Measurements from ENCODE around the gene CCR9.

Gene CCR9

GRCh38 chr3:45871780-45872179, 14.6 kb upstream of the CCR9 start:
- TF ChIP-seq, protein P1, sequence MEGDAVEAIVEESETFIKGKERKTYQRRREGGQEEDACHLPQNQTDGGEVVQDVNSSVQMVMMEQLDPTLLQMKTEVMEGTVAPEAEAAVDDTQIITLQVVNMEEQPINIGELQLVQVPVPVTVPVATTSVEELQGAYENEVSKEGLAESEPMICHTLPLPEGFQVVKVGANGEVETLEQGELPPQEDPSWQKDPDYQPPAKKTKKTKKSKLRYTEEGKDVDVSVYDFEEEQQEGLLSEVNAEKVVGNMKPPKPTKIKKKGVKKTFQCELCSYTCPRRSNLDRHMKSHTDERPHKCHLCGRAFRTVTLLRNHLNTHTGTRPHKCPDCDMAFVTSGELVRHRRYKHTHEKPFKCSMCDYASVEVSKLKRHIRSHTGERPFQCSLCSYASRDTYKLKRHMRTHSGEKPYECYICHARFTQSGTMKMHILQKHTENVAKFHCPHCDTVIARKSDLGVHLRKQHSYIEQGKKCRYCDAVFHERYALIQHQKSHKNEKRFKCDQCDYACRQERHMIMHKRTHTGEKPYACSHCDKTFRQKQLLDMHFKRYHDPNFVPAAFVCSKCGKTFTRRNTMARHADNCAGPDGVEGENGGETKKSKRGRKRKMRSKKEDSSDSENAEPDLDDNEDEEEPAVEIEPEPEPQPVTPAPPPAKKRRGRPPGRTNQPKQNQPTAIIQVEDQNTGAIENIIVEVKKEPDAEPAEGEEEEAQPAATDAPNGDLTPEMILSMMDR (IDR thresholded peaks at IDR 0.05; ENCODE audit: low read depth, low read length, missing control alignments), result no peak
- in situ Hi-C loops (cut with HindIII; ENCODE audit: low sequenced_read_pairs), result no loop called here
- no peak overlapping the region for H3K4me3 ChIP-seq (ENCODE audit: low read depth, low read length)
- DNase-seq (ENCODE audit: low read depth), result no peak

DNA sequence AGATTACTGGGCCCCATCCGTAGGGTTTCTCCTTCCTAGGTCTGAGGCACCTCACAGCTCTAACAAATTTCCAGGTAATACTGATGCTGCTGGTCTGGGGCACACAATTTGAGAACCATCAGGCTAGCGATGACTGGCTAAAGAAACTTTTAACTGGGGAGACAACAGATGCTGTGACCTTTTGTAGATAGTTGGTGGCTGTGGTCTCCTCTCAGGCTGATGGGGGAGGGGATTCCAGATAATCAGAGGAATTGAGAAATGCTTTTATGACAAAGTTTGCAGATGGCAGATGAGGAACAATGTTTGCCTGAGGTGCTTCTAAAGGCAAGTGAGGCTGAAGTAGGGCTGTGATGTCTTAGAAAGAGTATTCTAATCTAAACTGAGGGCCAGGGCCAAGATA, 13.8 kb upstream of the CCR9 start:
- TF ChIP-seq, protein P1 (IDR thresholded peaks at IDR 0.05; ENCODE audit: low read depth, low read length, missing control alignments), result no peak
- no peak for DNase-seq (ENCODE audit: low read depth)
- no peak overlapping the region for H3K4me3 ChIP-seq (ENCODE audit: low read depth, low read length)
- in situ Hi-C loops (cut with HindIII; ENCODE audit: low sequenced_read_pairs), result no loop called here

GRCh38 chr3:45873036-45873435, 13.3 kb upstream of the CCR9 start:
- H3K4me3 ChIP-seq (ENCODE audit: low read depth, low read length), result no peak overlapping the region
- TF ChIP-seq, protein P1 (IDR thresholded peaks at IDR 0.05; ENCODE audit: low read depth, low read length, missing control alignments), result no peak
- in situ Hi-C loops (cut with HindIII; ENCODE audit: low sequenced_read_pairs), result no loop called here
- DNase-seq (ENCODE audit: low read depth), result no peak

GRCh38 chr3:45873638-45874037, 12.7 kb upstream of the CCR9 start:
- TF ChIP-seq, protein P1 (IDR thresholded peaks at IDR 0.05; ENCODE audit: low read depth, low read length, missing control alignments), result no peak
- no peak overlapping the region for H3K4me3 ChIP-seq (ENCODE audit: low read depth, low read length)
- in situ Hi-C loops (cut with HindIII; ENCODE audit: low sequenced_read_pairs), result no loop called here
- no peak for DNase-seq (ENCODE audit: low read depth)

DNA sequence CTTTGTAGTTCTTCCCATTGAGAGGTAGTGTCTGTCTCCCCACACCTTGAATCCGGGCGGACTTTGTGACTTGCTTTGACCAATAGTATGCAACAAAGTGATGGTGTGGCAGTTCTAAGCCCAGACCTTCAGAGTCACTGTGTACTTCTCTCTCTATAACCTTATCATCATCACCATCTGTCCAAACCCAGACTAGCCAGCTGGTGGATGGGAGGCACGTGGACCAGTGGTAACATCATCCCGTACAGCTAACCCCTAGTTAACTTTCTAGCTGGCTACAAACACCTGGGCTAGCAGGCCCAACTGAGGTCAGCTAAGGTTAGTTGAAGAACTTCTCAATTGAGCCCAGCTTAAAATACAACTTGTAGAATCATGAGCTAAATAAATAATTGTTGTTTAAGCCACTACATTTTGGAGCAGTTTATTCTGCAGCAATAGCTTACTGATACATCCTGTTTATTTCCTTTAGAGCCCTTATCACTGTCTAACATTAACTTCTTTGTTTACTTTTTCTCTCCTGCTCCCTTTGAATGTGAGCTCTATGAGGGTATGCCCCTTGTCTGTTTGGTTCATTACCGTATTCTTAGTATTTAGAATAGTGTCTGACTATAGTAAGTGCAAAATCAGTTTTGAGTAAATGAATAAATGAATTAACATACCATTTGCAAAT, 11.5 kb upstream of the CCR9 start:
- in situ Hi-C loops (cut with HindIII; ENCODE audit: low sequenced_read_pairs), result no loop called here

GRCh38 chr3:45878124-45878523, 8.2 kb upstream of the CCR9 start:
- H3K4me3 ChIP-seq (ENCODE audit: low read depth, low read length), result no peak overlapping the region
- in situ Hi-C loops (cut with HindIII; ENCODE audit: low sequenced_read_pairs), result no loop called here
- DNase-seq (ENCODE audit: low read depth), result no peak
- TF ChIP-seq, protein P1 (IDR thresholded peaks at IDR 0.05; ENCODE audit: low read depth, low read length, missing control alignments), result no peak

More for the DNA sequence above, 11.5 kb upstream of the CCR9 start:
- no peak overlapping the region for H3K4me3 ChIP-seq (ENCODE audit: low read depth, low read length)
- DNase-seq (ENCODE audit: low read depth), result no peak
- TF ChIP-seq, protein P1 (IDR thresholded peaks at IDR 0.05; ENCODE audit: low read depth, low read length, missing control alignments), result no peak

All from astrocyte of the cerebellum (primary cell).